GM18507 (cell line): ENCODE measurements around the gene MTLN.
A peak's percentile ranks its signal among the peaks of the same experiment; 100 is the strongest.
"Not testable (repeated sequence)": the region's sequence is repeated elsewhere in the genome, so short reads cannot be mapped to it uniquely, and the experiment has no call there.

Experiments
- DNase-seq: peaks from one replicate; pipeline ENCODE4 v3.0.0; 2011; ENCODE audit warnings: low read depth; ENCODE audit not compliant: insufficient read length; ENCODE audit errors: extremely low spot score
- FAIRE-seq: peaks from 2 replicates; lab custom pipeline; 2011; peaks lifted over from hg19 to GRCh38; lab: Jason Lieb, UNC

MTLN gene

GRCh38 chr2:110204408-110205385 is 7.7 kb downstream of the MTLN start, which contains the start of gene NPHP1:
Gene NPHP1, minus strand, starts transcription at chr2:110205013. Its CDS starts 45 bp downstream, at chr2:110204968.
- peak; percentile 86 for FAIRE-seq
- DNase-seq = peak; percentile 92

- no peak for FAIRE-seq
- DNase-seq = no peak
Observed at GRCh38 chr2:110198016-110198415, 14.3 kb downstream of the MTLN start.

GRCh38 chr2:110197452-110197851 is 14.9 kb downstream of the MTLN start:
- no peak for FAIRE-seq

GRCh38 chr2:110190169-110190568 is 22.2 kb downstream of the MTLN start:
- DNase-seq, FAIRE-seq: not testable (repeated sequence)

More at GRCh38 chr2:110197452-110197851, 14.9 kb downstream of the MTLN start:
- DNase-seq = no peak

GRCh38 chr2:110182449-110182848 is 29.9 kb downstream of the MTLN start:
- FAIRE-seq = no peak

GRCh38 chr2:110180036-110180435 is 32.3 kb downstream of the MTLN start:
- FAIRE-seq = no peak

More at GRCh38 chr2:110182449-110182848, 29.9 kb downstream of the MTLN start:
- no peak for DNase-seq

GRCh38 chr2:110173523-110173922 is 38.8 kb downstream of the MTLN start:
- FAIRE-seq = no peak
- DNase-seq = no peak

More at GRCh38 chr2:110180036-110180435, 32.3 kb downstream of the MTLN start:
- DNase-seq = no peak

GRCh38 chr2:110172506-110172905 is 39.8 kb downstream of the MTLN start:
- DNase-seq (no peak), FAIRE-seq (no peak)

- no peak for DNase-seq
- FAIRE-seq = no peak
Observed at GRCh38 chr2:110170102-110170501, 42.2 kb downstream of the MTLN start.

GRCh38 chr2:110167326-110168000 is 44.9 kb downstream of the MTLN start:
- no peak for FAIRE-seq
- DNase-seq = no peak

GRCh38 chr2:110166266-110166665 is 46.1 kb downstream of the MTLN start:
- DNase-seq = no peak
- FAIRE-seq = no peak
